GM18511 (cell line): ENCODE data around the gene DMWD.

ENCODE experiments used
- ATAC-seq: cut with Tn5 transposase; IDR thresholded peaks from one replicate; pipeline ENCODE4 v1.9.1; 2021; ENCODE audit warnings: mild to moderate bottlenecking, moderate library complexity; ENCODE audit not compliant: unreplicated experiment

The DMWD gene

GRCh38 chr19:45790942-45791341, 1.7 kb downstream of the DMWD start:
- no peak for ATAC-seq

DNA sequence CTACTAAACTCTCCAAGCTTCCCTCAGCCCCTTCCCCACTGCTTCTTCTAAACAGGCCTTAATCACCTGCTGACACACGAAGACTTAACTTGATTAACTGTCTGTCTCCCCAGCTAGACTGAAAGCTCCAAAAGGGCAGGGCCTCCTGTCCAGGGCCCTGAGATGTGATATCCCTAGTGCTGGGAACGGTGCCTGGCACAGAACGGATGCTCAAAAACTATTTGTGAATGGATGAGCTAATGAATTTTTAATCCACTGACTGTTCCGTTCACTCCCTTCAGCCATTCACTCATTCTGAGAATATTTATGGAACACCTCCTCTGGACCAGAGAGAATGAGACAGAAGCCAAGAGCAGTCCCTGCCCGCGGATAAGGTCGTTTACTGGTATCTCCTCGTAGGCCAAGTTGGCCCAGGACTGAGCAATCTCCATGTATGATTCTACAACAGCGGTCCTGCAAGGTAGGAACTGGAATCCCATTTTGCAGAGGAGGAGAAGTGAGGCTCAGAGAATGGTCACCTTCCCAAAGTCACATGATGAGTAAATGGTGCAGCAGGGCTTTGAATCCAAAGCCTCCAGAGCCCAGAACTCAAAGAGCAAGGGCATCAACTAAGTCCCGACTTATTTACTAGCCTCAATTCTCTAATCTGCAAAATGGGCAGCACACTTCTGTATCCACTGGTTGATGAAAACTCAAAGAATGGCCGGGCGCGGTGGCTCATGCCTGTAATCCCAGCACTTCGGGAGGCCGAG, 3.4 kb downstream of the DMWD start:
- ATAC-seq: no peak

DNA sequence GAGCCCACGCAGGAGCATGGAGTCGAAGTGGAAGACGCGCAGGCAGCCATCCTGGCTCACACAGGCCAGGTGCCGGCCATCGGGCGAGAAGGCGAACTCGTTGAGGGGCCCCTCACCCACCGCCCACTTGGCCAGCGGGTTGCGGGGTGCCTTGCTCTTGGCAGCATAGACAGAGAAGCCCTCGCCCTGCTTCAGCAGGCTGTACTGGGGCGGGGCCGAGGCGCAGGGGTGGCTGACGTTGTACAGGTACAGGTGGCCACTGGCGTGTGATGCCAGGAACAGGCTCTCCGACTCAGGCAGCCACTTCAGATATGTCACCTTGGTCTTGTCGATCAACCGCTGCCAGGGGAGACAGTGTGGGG, 6.1 kb downstream of the DMWD start:
- no peak for ATAC-seq

DNA sequence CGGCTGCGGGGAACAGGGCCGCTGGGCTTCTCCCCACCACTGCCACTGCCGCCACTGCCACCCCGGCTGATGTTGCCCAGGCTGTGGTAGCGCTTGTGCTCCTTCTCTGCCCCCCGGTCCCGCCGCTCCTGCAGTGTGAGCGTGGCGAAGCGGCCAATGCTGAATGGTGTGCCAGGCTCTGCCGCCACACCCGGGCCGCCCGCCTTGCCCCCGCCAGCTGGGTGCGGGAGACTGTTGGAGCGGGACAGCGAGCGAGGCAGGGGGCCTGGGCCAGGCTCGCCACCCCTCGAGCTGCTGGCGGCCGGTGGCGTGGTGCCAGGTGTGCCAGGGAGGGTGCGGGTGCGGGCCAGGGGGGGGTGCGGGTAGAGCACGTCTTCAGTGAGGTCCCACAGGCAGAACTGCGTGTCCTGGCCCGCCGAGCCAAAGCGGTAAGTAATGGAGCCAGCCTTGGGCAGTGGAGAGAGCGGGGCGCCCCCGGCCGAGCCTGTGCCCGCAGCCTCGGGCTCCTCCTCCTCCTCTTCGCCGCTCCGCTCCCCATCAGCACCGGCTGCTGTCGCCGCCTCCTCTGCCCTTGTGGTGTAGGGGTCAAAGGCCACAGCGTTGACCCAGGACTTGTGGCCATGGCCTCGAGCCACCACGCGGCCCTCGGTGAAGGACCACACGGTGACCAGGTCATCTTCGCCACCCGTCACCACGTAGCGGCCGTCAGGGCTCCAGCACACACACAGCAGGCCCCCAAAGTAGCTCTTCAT, 6.7 kb downstream of the DMWD start:
- no peak for ATAC-seq

- ATAC-seq: no peak
Observed at GRCh38 chr19:45785097-45785496, 7.5 kb downstream of the DMWD start.

GRCh38 chr19:45784096-45784495, 8.5 kb downstream of the DMWD start:
- ATAC-seq: no peak

- no peak for ATAC-seq
Observed at GRCh38 chr19:45782820-45783785, 9.5 kb downstream of the DMWD start.

DNA sequence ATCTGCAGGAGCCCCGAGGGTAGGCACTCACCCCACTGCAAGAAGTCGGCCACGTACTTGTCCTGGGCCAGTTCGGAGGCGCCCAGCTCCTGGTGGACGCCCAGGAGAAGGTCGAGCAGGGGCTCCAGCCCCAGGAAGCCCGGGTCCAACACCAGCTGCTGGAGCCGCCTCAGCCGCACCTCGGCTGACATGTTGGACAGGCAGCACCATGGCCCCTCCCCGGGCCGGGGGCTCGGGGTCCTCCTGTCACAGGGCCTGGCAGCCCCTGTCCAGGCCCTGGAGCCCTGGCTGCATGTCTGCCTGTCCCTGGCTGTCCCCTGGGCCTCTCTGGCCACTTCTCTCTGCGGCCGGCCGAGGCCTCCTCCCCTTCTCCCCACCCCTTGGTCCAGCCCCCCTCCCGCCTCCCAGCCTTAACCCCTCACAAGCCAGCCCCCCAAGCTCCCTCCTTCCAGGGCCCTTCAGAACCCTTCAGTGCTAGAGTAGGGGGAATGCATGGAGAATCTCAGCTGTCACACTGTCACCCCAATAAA, 10.4 kb downstream of the DMWD start, which contains the start of gene DMPK:
Gene DMPK, minus strand, starts transcription at position 329 of the 530 bp plus-strand sequence. Its CDS starts 138 bp downstream, at position 191.
- no peak for ATAC-seq

DNA sequence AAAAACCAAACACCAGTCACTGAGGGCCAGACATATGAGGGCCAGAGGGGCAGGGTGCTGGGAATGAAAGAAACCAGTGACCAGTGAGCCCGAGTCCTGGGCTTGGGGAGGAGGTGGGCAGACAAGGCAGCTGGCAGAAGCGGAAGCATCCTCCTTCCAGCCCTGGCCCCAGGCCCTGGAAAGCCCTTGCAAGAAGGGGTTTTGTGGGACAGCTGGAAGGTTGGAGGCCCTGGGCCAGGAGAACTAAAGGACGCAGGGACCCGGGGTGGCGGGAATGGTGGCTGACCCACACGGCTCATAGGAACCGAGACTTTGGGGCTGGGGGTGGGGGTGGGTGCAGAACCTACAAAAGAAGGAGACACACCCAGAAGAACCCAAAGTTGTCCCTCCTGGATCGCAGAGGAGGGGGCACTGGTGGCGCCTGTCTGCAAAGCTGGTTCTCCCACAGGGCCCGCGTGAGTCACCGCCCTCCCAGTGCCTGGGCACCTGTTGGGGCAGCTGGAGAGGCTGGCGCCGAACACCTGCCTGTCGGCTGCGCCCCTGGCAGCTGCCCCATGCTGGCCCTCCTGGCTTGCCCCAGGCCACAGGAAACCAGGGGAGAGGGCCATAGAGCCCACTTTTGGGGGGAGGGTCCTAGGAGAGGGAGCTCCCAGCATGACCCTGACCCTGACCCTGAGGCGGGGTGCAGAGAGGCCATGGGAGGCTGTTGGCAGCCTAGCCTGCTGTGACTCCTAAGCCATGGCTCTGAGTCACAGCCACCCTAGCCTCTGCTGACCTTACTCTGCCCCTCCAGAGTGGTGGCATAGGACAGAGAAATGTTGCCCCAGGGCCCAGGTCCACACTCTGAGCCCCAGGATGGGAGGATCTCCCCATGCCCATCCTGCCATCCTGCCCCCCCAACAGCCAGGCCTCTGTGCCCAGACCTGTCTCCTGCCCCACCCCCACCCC, 11.2 kb downstream of the DMWD start:
- ATAC-seq: no peak

GRCh38 chr19:45780448-45781213, 12.0 kb downstream of the DMWD start:
- ATAC-seq: no peak

DNA sequence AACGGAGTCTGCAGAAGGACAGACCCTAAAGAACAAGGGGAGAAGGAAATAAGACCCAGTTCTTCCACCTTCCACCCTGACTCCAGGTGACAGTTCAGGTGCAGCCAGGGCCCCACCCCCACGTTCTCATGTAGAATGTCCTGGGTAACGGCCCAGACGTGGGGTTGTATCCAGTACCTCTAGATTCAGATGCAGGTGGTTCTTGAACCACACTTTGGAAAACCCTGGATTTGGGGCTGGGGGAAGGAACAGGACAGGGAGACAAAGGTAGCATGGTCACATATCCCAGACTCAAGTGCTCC, 12.5 kb downstream of the DMWD start:
- no peak for ATAC-seq

DNA sequence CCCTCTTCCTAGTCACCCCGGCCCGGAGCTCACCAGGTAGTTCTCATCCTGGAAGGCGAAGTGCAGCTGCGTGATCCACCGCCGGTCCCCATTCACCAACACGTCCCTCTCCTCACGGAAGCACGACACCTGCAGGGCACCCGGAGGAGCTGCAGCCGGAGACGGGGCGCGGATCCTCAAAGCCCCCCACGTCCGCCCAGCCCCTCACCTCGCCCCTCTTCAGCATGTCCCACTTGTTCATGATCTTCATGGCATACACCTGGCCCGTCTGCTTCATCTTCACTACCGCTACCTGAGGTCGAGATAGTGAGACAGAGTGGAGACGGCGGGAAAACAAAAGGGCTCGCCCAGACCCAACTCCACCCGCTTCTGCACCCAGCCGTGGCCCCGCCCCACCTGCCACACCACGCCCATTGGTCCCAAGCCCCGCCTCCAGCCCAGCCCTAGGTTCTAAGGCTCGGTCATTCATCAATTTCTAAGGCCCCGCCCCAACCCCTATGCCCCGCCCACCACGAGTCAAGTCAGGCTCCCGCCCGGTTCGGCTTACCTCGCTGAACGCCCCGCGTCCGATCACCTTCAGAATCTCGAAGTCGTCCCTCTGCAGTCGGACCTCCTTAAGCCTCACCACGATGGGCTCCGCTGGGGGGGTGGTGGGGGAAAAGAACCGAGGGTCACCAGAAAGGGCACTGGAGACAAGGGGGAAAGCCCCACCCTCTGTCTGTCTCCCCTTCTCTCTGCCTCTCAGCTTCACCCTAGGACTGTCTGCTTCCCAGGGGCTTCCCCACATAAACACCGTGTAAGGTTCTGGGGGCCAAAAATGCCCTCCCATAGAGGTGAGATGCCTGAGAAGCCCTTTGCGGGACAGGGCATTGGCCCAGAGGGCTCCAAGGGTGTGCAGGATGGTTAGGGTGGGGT, 13.2 kb downstream of the DMWD start:
- ATAC-seq: peak; percentile 85

DNA sequence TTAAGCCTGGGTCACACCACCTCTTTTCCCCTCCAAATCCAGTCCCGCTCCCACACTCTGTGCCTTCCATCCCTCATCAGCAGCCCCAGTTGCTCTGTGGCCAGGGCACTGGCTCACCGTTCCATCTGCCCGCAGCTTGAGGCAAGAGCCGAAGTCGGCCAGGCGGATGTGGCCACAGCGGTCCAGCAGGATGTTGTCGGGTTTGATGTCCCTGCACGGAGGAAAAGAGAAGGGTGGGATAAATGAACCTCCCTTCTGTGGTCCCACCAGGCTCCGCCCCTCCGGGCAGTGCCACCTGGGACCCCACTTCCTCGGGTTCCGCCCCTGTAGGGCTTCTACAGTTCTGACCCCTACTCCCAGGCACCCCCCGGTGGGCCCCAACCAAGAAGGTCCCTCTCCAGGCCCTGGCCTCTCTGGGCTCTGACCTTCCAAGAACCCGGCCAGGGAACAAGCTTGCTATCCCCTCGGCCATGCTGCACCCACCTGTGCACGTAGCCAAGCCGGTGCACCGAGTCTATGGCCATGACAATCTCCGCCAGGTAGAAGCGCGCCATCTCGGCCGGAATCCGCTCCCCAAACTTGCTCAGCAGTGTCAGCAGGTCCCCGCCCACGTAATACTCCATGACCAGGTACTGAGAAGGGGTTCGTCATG, 14.5 kb downstream of the DMWD start:
- ATAC-seq: no peak

DNA sequence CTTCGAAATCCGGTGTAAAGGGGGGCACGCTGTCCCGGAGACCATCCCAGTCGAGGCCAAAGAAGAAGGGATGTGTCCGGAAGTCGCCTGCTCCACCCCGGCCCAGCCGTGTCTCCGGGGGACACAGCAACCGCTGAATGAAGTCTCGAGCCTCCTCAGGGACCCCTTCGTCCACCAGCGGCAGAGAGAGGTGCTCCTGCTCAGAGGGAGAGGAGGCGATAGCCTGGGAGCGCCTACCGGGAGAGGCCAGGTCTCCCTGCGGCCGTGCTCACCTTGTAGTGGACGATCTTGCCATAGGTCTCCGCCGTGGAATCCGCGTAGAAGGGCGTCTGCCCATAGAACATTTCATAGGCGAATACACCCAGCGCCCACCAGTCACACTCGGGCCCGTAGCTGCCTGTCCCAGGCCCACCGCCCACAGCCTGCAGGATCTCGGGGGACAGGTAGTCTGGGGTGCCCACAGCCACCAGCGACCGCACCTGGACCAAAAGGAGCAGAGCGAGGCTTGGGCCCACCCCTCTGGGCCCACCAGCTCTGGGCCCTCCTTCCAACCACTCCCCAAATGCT, 15.2 kb downstream of the DMWD start:
- no peak for ATAC-seq

GRCh38 chr19:45774765-45775164, 17.9 kb downstream of the DMWD start:
- no peak for ATAC-seq

GRCh38 chr19:45773384-45773783, 19.3 kb downstream of the DMWD start:
- ATAC-seq: no peak

DNA sequence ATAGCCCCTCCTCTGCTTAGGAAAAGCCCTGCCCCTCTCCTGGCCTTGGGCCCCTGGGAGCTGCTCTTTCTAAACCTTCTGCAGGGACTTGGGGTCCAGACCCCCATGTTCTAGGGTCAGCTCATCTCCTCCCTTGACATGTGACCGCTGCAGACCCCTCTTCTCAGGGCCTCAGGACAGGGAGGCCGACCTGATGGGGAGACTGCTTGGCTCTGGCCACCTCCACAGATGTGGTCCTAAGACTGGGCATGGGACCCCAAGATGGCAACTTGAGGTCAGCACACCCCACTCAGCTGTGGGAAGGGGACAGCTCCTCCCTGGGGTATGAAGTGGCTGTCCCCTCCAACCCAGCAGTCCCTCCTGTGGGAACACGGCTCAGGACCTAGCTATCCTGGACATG, 19.7 kb downstream of the DMWD start:
- ATAC-seq: no peak
